IMR-90 (cell line): ENCODE data around the gene PTPRO.

Experiments used
- BHLHE40 ChIP-seq: fragments of 150-350 bp; IDR thresholded peaks from 2 replicates; pipeline ENCODE4 v1.6.1; 2016; ENCODE audit warnings: mild to moderate bottlenecking, low read depth, low read length
- CEBPB ChIP-seq: IDR thresholded peaks from 2 replicates; pipeline ENCODE4 v1.6.1; 2012; ENCODE audit warnings: low read depth, low read length, improper control_type of control experiment
- CHD1 ChIP-seq: IDR thresholded peaks from 2 replicates; pipeline ENCODE4 v1.6.1; 2012; ENCODE audit warnings: low read depth, low read length, improper control_type of control experiment
- ELK1 ChIP-seq: fragments of 150-350 bp; IDR thresholded peaks from 2 replicates; pipeline ENCODE4 v1.6.1; 2016; ENCODE audit warnings: low read depth, mild to moderate bottlenecking, low read length, moderate library complexity, borderline replicate concordance
- MAZ ChIP-seq: IDR thresholded peaks from 2 replicates; pipeline ENCODE4 v1.6.1; 2012; ENCODE audit warnings: low read depth, mild to moderate bottlenecking, low read length, improper control_type of control experiment, moderate library complexity, borderline replicate concordance
- POLR2A ChIP-seq: IDR thresholded peaks from 2 replicates; pipeline ENCODE4 v1.6.1; 2012; ENCODE audit warnings: mild to moderate bottlenecking, low read depth, low read length
- RAD21 ChIP-seq: IDR thresholded peaks from 2 replicates; pipeline ENCODE4 v1.6.1; 2012; ENCODE audit warnings: low read length, improper control_type of control experiment
- RCOR1 ChIP-seq: IDR thresholded peaks from 2 replicates; pipeline ENCODE4 v1.6.1; 2012; ENCODE audit warnings: mild to moderate bottlenecking, low read length, improper control_type of control experiment; ENCODE audit not compliant: insufficient replicate concordance
- SMC3 ChIP-seq: fragments of 150-350 bp; IDR thresholded peaks from 2 replicates; pipeline ENCODE4 v1.6.1; 2016; ENCODE audit warnings: low read depth, mild to moderate bottlenecking, antibody characterized with exemption, low read length, moderate library complexity
- USF2 ChIP-seq: fragments of 150-350 bp; IDR thresholded peaks from 2 replicates; pipeline ENCODE4 v1.6.1; 2017; ENCODE audit warnings: mild to moderate bottlenecking, antibody characterized with exemption, low read length, low read depth
- TF ChIP-seq, protein P1 (sequence below): conservative IDR thresholded peaks from 2 replicates; pipeline ENCODE4 v1.5.1; 2012; ENCODE audit warnings: mild to moderate bottlenecking, low read depth, low read length, improper control_type of control experiment

- TF ChIP-seq, protein P1, sequence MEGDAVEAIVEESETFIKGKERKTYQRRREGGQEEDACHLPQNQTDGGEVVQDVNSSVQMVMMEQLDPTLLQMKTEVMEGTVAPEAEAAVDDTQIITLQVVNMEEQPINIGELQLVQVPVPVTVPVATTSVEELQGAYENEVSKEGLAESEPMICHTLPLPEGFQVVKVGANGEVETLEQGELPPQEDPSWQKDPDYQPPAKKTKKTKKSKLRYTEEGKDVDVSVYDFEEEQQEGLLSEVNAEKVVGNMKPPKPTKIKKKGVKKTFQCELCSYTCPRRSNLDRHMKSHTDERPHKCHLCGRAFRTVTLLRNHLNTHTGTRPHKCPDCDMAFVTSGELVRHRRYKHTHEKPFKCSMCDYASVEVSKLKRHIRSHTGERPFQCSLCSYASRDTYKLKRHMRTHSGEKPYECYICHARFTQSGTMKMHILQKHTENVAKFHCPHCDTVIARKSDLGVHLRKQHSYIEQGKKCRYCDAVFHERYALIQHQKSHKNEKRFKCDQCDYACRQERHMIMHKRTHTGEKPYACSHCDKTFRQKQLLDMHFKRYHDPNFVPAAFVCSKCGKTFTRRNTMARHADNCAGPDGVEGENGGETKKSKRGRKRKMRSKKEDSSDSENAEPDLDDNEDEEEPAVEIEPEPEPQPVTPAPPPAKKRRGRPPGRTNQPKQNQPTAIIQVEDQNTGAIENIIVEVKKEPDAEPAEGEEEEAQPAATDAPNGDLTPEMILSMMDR: no peak
- TF ChIP-seq USF2 (no peak), CEBPB (no peak), ELK1 (no peak), POLR2A (no peak), RAD21 (no peak), RCOR1 (no peak), BHLHE40 (no peak), MAZ (no peak), SMC3 (no peak), CHD1 (no peak)
Measured at GRCh38 chr12:15417691-15418090, 95.4 kb downstream of the PTPRO start.
